ENCODE data around the gene PTPRO.
A peak's percentile ranks its signal among the peaks of the same experiment; 100 is the strongest.

Gene PTPRO

GRCh38 chr12:15446807-15447206 lies 124.5 kb downstream of the PTPRO start:
- no peak for DNase-seq (ENCODE audit: low spot score)

- no peak for DNase-seq (ENCODE audit: low spot score)
Measured at GRCh38 chr12:15453613-15454012, 131.3 kb downstream of the PTPRO start.

- DNase-seq (ENCODE audit: low spot score), result no peak
Measured at GRCh38 chr12:15458008-15458407, 135.7 kb downstream of the PTPRO start.

- no peak for DNase-seq (ENCODE audit: low spot score)
Measured at GRCh38 chr12:15468911-15469310, 146.6 kb downstream of the PTPRO start.

DNA sequence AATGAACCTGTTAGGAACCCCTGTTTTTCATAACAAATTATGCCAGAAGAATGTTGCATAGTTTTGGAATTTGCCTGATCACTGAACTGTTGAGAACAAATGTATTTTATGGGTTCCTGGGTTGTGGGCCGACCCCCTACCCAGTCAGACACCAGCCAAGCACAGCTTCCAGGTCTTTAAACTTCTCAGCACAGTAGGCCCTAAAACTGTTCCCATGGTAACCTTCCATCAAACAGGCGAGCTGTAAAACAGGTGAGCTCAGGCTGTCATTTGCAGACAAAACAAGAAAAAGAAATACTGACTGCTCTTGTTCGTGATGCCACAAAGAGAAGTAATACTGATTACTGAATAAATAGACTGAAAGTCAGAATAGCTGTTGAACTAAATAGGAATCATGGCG lies 147.0 kb downstream of the PTPRO start:
- no peak for DNase-seq (ENCODE audit: low spot score)

GRCh38 chr12:15472036-15472435 lies 149.7 kb downstream of the PTPRO start:
- no peak for DNase-seq (ENCODE audit: low spot score)

DNA sequence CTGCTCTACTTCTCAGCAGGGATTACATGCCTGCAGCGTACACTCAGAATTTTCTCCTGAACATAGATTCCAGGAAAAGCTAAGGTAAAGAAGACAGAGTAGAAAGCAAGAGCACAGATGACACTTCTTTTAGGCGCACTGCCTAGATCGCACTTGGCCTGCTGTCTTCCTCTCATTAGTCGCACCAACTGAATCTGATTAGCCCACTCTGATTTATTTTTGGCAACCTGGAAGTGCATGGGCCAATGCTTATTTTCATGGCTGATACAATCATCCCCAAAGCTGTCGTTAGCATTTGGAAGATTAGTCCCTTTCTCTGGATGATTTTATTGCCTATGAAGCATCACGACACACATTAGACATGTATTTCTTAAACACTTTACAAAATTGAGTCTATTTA lies 152.5 kb downstream of the PTPRO start:
- no peak for DNase-seq (ENCODE audit: low spot score)

GRCh38 chr12:15477761-15478160 lies 155.5 kb downstream of the PTPRO start:
- no peak for DNase-seq (ENCODE audit: low spot score)

GRCh38 chr12:15481846-15482245 lies 159.5 kb downstream of the PTPRO start:
- no peak for DNase-seq (ENCODE audit: low spot score)

DNA sequence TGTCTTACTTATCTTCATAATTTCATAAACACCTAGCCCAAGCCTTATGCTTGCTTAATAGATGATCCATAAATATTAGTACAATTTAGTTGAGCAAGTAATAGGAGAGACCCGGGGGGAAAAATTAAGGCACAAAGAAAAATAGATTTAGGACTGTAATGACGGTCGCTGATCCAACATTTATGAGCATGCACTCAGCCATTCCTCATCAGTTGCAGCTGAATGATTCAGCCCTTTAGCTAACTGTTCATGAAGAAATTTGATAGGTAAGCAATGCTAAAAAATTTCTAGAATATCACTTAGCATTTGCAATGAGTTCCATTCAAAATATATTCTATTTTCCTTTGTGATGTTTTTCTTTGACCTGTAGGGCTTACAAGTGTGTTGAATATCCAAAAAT lies 163.2 kb downstream of the PTPRO start:
- DNase-seq (ENCODE audit: low spot score), result no peak

DNA sequence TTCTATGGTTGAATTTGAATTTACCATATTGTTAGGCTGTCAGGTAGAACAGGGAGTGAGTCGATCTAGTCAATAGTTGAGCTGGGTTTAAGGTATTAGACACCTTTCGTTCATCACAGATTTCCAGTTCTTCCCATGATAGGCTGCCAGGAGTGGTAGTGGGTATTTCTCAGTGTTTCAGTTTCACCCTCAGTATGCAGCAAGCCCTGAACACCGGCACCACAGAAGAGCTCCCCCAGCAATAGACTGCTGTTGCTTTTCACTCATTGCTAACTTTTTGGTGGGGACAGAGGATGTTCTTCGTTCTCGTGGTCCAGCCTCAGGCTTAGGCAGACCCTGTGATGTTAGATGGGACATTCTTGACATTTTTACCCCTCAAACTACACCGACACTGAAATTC lies 164.6 kb downstream of the PTPRO start:
- DNase-seq (ENCODE audit: low spot score), result no peak

- no peak for DNase-seq (ENCODE audit: low spot score)
Measured at GRCh38 chr12:15488481-15488880, 166.2 kb downstream of the PTPRO start.

DNA sequence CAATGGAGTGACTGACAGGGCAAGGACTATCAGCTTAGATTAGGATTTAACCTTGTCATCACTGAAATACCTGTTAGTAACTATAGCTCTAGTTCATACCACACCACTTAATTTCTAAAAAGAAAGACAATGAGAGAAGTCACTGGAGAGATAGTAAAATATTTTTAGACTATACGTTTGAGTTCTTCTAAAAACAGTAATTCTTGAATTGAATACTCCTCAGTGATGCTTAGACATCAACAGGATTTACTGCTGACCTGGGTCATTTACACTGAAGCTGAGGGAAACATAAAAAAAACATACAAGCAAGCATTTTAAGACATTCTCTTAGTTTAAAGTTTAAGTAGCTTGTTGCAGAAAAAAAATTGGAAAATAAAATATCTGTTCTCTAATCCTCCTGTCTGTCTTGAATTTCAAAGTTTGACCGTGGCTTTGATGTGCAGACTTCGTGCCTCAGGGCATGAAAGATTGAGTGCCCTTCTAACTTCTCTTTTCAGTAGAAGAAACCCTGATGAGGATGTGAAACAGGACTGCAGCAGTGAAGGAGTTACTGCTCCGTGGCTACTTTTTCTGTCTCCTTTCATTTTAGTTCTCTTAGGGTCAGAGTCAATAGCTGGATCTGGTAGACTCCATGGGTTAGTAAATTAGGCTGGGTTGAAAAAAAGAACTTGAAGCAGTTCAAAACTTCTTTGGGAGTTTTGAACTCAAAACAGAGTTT lies 172.2 kb downstream of the PTPRO start:
- DNase-seq (ENCODE audit: low spot score), result no peak

DNA sequence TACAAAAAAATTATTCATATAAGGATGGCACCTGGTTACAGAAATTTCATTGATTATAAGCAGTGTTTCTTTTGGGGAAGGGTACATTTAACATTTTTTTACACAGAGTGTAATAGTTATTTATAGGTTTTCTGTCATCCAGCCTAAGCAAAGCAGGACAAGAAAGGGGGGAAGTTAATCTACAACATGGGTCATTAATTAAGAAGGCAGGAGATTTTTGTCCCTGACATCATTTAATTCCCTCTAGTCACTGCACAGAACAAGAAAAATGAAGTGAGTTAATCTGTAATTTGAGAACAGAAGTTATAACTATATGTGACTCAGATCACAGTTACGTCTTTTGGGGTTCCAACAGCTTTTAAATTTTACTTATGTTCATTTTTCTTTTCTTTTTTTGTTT lies 173.4 kb downstream of the PTPRO start:
- DNase-seq (ENCODE audit: low spot score), result no peak

DNA sequence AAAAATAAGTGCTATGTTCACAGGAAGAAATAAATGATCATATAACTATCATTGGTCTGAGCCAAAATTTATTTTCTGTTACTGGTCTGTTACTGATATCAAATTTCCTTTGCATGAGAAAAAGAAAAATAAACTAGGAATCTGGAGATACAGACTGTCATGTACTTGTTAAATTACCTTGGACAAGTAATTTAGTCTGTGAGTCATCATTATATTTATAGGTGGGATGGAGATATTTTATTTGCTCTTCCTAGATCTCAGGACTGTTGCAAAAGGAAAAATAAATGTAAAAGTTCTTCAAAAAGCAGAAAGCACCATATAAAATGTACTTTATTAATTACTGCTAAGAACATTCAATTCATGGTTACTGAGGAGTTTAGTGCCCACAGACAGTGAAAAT lies 174.4 kb downstream of the PTPRO start:
- DNase-seq (ENCODE audit: low spot score), result no peak

DNA sequence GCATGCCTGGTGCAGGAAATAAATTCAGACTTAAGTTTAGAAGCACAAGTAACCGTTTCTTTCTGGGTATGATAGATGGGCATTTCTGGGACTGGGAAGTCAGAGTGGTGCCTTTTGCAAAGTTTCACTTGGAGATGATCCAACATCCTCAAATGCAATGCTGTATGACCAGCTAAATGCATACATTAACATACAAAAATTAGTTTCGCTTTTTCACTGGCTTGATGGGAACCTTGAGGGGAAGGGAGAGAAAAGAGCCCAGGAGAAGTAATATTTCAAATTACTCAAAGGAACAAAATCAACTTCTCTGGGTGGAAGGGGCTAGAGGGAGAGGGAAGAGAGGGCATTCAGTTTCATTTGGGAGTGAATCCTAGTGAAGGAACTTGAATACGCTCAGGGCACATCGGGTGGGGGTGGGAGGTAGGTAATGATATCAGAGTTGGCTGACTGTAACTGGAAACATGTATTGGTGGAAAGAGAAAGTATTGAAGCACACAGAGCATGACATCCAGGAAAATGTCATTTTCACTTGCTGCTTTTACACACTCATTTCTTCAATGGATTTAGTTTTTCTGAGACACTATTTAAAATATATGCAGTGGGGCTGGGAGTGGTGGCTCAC lies 175.5 kb downstream of the PTPRO start:
- no peak for DNase-seq (ENCODE audit: low spot score)

GRCh38 chr12:15502211-15502610 lies 179.9 kb downstream of the PTPRO start:
- no peak for DNase-seq (ENCODE audit: low spot score)

DNA sequence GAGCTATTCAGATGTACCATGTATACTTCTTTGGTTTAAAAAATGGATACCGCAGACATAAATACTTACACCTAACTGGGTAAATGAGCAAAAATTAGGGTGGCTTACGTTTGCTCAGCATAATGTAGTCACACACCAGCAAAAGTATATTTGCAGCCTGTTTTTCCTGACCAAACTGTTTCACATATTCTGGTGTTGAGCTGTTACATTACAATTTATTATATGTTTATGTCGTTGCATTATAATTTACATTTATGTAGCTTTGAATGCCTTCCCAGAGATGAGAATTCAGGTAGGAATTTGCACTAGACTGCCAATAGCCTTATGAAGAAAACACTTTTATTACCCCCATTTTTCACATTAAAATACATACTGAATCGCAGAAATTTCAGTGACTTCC lies 183.3 kb downstream of the PTPRO start:
- DNase-seq (ENCODE audit: low spot score), result no peak

GRCh38 chr12:15515010-15515409 lies 192.7 kb downstream of the PTPRO start:
- no peak for DNase-seq (ENCODE audit: low spot score)

DNA sequence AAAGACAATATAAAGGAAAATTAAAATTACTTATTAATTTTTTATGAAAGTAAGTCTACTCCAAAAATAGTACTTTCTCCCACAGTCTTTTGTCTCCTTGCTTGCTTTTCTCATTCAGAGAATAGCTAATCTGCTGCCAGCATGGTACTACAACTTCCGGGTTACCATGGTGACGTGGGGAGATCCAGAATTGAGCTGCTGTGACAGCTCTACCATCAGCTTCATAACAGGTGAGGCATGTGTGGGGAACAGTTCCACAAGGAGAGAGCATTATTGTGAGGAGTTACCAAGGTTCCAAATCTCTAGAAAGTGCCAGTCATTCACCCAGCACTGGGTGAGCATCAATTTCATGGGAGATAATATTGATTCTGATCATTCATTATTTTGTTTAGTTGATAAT lies 197.8 kb downstream of the PTPRO start:
- no peak for DNase-seq (ENCODE audit: low spot score)

DNA sequence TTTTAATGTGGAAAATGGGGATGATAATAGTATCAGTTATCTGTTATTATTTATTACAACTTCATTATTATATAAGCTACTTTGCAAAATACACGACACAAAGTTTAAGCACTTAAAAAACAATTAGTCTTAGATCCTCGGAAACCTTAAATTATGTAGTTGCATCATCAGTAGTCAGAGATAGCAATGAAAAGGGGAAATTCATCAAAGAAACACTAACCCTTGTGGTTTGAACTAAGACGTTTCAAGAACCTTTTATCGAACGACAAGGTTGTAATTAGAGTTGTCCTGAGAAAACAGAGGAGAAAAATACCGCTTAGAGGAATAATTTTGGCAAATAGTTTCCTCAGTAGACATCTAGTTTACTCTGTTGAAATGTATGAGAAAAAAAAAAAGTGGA lies 198.5 kb downstream of the PTPRO start:
- DNase-seq (ENCODE audit: low spot score), result no peak

- peak; percentile 41 for DNase-seq (ENCODE audit: low spot score)
Measured at GRCh38 chr12:15522574-15523187, 200.4 kb downstream of the PTPRO start.

GRCh38 chr12:15525441-15525840 lies 203.1 kb downstream of the PTPRO start:
- no peak for DNase-seq (ENCODE audit: low spot score)

DNA sequence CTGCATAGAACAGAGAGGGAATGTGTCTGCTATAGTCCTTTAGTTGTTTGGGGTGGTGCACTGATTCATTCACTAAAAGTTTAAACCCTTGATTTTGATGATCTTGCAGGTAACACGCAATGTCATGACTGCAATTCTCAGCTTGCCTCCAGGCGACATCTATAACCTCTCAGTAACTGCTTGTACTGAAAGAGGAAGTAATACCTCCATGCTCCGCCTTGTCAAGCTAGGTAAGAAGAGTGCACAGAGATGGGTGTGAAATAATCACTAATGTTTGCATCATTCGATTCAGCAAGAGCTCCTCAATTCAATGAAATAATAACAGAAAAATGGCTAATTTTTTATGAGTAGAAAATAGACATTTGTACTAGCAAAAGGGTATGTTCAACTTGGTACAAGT lies 203.7 kb downstream of the PTPRO start:
- DNase-seq (ENCODE audit: low spot score), result no peak
